ENCODE results near the gene OR6Y1.

- no peak for TF ChIP-seq CTCF (IDR thresholded peaks at IDR 0.05)
- TF ChIP-seq POLR2A (IDR thresholded peaks at IDR 0.05), result no peak
These were observed 16.3 kb upstream of the OR6Y1 start, which contains the start of gene OR6P1 for GRCh38 chr1:158570480-158570879.
